OCI-LY3 (cell line): Measurements from ENCODE around the gene ARNT2.

Source experiments
- CTCF ChIP-seq: fragments of 200-600, 300-600 bp; sonication (generic); IDR thresholded peaks from 2 replicates; pipeline ENCODE4 v1.5.1; 2014; ENCODE audit warnings: antibody characterized with exemption, low read length, low read depth
- EZH2phosphoT487 ChIP-seq: fragments of 200-600 bp; shearing (Covaris generic); IDR thresholded peaks from 2 replicates; pipeline ENCODE4 v1.6.1; 2018; ENCODE audit warnings: antibody characterized with exemption, mixed run types, low read depth

GRCh38 chr15:80484333-80484864 lies 80.2 kb downstream of the ARNT2 start:
- no peak for TF ChIP-seq CTCF
- no peak for TF ChIP-seq EZH2phosphoT487
